Thyroid gland (tissue), 4 donors: Measurements from ENCODE around the gene ARSJ. TPM values are rescaled to one million over a fixed set of nuclear protein-coding genes. Genes with fewer than 3 reads are reported as not detected.
A peak's percentile ranks its signal among the peaks of the same experiment; 100 is the strongest.

Experiments used
- DNase-seq, 2 donors: peaks; one replicate each; pipeline ENCODE4 v3.0.0-alpha.2; 2019
- H3K27ac ChIP-seq, 3 donors: fragments of 200-600 bp; sonication (generic); 1 replicate in 2 of 3; 2 replicates in 1 of 3; pipeline ENCODE4 v1.5.1; 2016 to 2019; ENCODE audit warnings: mild to moderate bottlenecking in 1 of 3, moderate library complexity in 1 of 3
- H3K27me3 ChIP-seq: fragments of 200-600 bp; sonication (generic); one replicate; pipeline ENCODE4 v1.5.1; 2019
- H3K36me3 ChIP-seq, 2 donors: fragments of 200-600 bp; sonication (generic); one replicate each; pipeline ENCODE4 v1.5.1; 2016 to 2019
- H3K4me1 ChIP-seq, 2 donors: fragments of 200-600 bp; sonication (generic); one replicate each; pipeline ENCODE4 v1.5.1; 2017 to 2019
- H3K4me3 ChIP-seq, 3 donors: fragments of 200-600 bp; sonication (generic); replicated peaks in 1 of 3; 1 replicate in 2 of 3; 2 replicates in 1 of 3; pipeline ENCODE4 v1.5.1; 2016; ENCODE audit warnings: mild to moderate bottlenecking in 1 of 3
- H3K9me3 ChIP-seq: fragments of 200-600 bp; sonication (generic); one replicate; pipeline ENCODE4 v1.5.1; 2017
- POLR2A ChIP-seq, 2 donors: fragments of 450-650 bp; IDR thresholded peaks; one replicate each; pipeline ENCODE4 v1.6.1; 2017; ENCODE audit warnings: antibody characterized with exemption in 2 of 2, mild to moderate bottlenecking in 2 of 2, moderate library complexity in 1 of 2
- WGBS, 2 donors: methylation state at CpG; one replicate each; pipeline ENCODE4 v1.1.5; 2017; 5-methylcytosine and 5-hydroxymethylcytosine counted together
- intact Hi-C: fragments of 100-400 bp; cut with DNase I; formaldehyde crosslinking; loops from one replicate; pipeline ENCODE4 v1.15.1; 2023
- total RNA-seq, 4 donors: library from RNA; depleted of rRNA; stranded (reverse); fragments of >200 nt; gene quantifications; one replicate each; pipeline ENCODE4 v1.2.3, GENCODE V29; 2016
- TF ChIP-seq, protein P1 (sequence below), 6 experiments: fragments of 200-600 bp in 3 of 6; fragments of 450-650 bp in 3 of 6; sonication (generic) in 3 of 6; IDR thresholded peaks; one replicate each; pipeline ENCODE4 v1.5.1; 2016 to 2019; ENCODE audit warnings: antibody characterized with exemption in 6 of 6, mild to moderate bottlenecking in 2 of 6, inconsistent platforms in 1 of 6, moderate library complexity in 1 of 6

The ARSJ gene
- total RNA-seq, 4 donors from 2014 or later = 1.6 to 3.4 (median 2.7) TPM

DNA sequence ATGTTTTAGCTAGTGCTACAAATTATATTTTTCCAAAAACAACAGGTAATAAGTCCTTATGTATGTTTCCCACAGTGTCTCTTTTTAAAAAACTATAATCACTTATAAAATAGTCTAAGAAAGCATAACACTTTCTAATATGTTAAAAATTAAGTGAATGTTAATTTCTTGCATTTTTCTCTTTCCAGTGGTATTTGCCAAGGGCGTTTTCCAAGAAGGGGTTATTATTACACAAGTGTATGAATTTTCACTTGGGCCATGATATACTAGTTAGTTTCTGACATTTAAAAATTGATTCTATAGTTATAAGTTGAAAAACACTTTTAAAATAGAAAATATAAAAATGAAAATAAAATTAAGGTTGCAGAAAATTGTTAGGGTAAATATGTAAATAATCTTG, 74.6 kb downstream of the ARSJ start:
- Histone ChIP-seq H3K36me3 (no peaks in the 10 kb centered on the region), H3K4me1 (peaks cover 0 to 3% of the 10 kb centered on the region in 2 donors), H3K27me3 (no peaks in the 10 kb centered on the region), H3K27ac (no peak overlapping the region), H3K4me3 (no peak overlapping the region), H3K9me3 (no peaks in the 10 kb centered on the region)
- no peak for TF ChIP-seq POLR2A (IDR thresholded peaks at IDR 0.05)
- TF ChIP-seq, protein P1, sequence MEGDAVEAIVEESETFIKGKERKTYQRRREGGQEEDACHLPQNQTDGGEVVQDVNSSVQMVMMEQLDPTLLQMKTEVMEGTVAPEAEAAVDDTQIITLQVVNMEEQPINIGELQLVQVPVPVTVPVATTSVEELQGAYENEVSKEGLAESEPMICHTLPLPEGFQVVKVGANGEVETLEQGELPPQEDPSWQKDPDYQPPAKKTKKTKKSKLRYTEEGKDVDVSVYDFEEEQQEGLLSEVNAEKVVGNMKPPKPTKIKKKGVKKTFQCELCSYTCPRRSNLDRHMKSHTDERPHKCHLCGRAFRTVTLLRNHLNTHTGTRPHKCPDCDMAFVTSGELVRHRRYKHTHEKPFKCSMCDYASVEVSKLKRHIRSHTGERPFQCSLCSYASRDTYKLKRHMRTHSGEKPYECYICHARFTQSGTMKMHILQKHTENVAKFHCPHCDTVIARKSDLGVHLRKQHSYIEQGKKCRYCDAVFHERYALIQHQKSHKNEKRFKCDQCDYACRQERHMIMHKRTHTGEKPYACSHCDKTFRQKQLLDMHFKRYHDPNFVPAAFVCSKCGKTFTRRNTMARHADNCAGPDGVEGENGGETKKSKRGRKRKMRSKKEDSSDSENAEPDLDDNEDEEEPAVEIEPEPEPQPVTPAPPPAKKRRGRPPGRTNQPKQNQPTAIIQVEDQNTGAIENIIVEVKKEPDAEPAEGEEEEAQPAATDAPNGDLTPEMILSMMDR (IDR thresholded peaks at IDR 0.05) = no peak
- no peak for DNase-seq
- 80 to 82% methylated on average over 1 of the region's 1 CpG for WGBS, 2 donors
- intact Hi-C loops = no loop called here

DNA sequence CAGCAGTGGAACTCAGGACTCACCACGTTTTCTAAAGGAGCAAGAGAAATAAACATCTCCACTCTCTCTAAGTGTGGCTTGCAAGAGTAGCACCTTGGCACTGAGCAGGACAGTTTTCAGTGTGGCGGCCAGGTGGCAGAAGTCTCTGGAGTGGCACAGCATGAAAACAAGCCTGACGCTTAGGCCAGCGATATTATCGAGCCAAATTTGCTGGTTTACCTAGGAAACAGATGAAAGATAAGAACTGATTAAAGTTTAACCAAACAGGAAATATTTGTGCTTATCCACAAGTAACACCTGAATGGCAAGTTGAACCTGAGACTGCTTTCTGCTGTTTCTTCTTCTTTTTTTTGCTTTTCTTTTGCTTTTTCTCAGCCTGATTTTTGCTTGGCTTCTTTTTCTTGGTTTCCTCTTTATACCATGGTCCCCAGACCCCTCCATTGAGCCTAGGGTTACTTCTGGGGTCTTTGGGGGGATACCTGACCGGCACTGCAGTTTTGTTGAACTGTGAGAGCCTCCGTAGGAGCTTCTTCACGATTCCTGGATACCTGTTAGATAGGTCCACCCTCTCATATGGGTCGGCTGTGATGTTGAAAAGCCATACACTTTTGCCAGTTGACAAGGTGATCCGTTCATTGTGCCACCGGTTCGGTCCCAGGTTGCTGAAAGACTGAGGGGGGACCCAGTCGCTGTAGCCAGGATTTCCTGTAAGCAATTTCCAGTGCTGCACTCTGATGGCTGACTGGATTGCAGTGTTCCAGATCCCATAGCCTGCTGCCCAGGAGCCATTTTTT, 77.3 kb downstream of the ARSJ start:
- H3K27me3 ChIP-seq = no peaks in the 10 kb centered on the region
- intact Hi-C loops = no loop called here
- 68% methylated on average over 12 to 13 of the region's 13 CpGs for WGBS, 2 donors
- no peaks in the 10 kb centered on the region for H3K9me3 ChIP-seq
- H3K36me3 ChIP-seq = no peaks in the 10 kb centered on the region
- peak; percentile 57 to 68 for DNase-seq
- H3K4me1 ChIP-seq = peaks cover 0 to 3% of the 10 kb centered on the region in 2 donors
- TF ChIP-seq, protein P1 (IDR thresholded peaks at IDR 0.05) = peak in 4 of 6 experiments; percentile 29 to 60 (median 54)
- no peak for TF ChIP-seq POLR2A (IDR thresholded peaks at IDR 0.05)
- no peak overlapping the region for H3K27ac ChIP-seq
- no peak overlapping the region for H3K4me3 ChIP-seq

DNA sequence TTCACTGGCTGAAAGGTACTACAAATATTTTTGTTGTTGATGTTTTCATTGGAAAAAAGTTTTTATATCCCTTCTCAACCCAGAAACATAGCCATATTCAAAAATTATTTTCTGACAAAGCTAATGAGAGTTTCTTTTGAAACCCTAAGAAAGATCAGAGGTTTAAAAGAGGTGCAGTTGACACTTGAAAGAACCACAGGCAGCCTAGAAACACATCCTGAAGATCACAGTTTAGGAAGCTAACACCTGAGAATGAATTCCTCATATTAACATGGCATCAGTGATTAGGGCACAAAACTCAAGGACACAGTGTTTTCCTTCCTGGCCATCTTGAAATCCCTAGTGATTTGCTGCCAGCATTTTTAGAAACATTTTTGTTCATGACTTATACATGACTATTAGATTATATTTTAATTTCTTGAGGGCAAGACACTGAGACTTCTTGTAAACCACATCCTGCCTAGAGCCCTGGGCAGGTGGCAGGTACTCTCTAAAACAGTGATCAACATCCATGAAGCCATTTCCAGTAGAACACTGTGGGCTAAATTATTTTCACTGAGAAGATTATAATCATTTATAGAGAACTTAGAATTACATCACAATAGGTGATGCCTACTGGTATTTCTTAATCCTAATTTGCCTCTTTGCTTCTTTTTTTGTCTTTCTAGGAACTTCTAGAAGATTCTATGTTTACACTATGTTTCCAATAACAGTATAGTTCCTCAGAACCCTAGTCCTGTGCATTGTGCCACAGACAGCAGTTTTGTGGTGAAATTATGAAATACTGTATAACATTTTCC, 80.0 kb downstream of the ARSJ start:
- H3K9me3 ChIP-seq = no peaks in the 10 kb centered on the region
- no peaks in the 10 kb centered on the region for H3K27me3 ChIP-seq
- no peaks in the 10 kb centered on the region for H3K36me3 ChIP-seq
- TF ChIP-seq, protein P1 (IDR thresholded peaks at IDR 0.05) = no peak
- TF ChIP-seq POLR2A (IDR thresholded peaks at IDR 0.05) = no peak
- H3K27ac ChIP-seq = no peak overlapping the region
- H3K4me1 ChIP-seq = peaks cover 0 to 3% of the 10 kb centered on the region in 2 donors
- no peak for DNase-seq
- intact Hi-C loops = no loop called here
- no peak overlapping the region for H3K4me3 ChIP-seq

DNA sequence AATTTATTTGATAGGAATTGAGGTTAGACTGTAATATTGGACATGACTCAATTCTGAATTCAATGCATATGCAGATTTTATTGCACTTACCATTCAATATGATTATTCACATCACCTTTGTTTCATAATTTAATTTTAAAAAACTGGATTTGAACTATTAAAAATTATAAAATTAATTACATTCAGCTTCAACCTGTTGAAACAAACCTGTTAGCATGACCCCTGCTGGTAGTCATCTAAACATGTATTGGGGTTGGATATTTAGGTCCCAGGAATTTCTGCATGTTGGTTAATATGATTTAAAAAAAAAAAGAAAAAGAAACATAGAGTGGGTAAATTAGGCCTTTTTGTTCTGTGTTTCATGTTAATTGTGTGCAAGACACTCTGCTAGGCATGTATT, 85.9 kb downstream of the ARSJ start:
- TF ChIP-seq, protein P1 (IDR thresholded peaks at IDR 0.05) = no peak
- no peak for TF ChIP-seq POLR2A (IDR thresholded peaks at IDR 0.05)
- no peak for DNase-seq
- Histone ChIP-seq H3K36me3 (no peaks in the 10 kb centered on the region), H3K27me3 (no peaks in the 10 kb centered on the region), H3K27ac (no peak overlapping the region), H3K4me1 (no peaks in the 10 kb centered on the region), H3K4me3 (no peak overlapping the region), H3K9me3 (no peaks in the 10 kb centered on the region)
- intact Hi-C loops = no loop called here

DNA sequence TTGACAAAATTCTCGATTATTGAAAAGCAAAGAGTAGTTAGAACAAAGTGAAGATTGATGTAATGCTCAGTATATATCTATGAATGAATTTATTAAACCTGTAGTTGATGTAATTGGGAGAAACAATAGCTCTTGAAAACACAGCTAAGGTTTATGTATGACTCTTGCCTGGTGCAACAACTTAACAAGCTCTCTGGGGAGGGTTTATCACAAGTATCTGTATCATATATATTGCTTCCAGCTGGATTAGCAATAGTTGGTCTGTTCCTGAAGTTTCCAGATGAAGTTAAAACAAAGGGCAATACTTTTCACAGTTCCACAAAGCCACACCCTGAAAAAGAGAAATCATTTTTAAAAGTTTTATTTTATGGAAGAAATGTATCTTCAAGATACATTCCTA, 91.4 kb downstream of the ARSJ start:
- Histone ChIP-seq H3K4me1 (no peaks in the 10 kb centered on the region), H3K27me3 (no peaks in the 10 kb centered on the region), H3K9me3 (no peaks in the 10 kb centered on the region), H3K4me3 (no peak overlapping the region), H3K36me3 (no peaks in the 10 kb centered on the region), H3K27ac (no peak overlapping the region)
- intact Hi-C loops = no loop called here
- no peak for DNase-seq
- no peak for TF ChIP-seq POLR2A (IDR thresholded peaks at IDR 0.05)
- TF ChIP-seq, protein P1 (IDR thresholded peaks at IDR 0.05) = no peak
- 81 to 86% methylated on average over 1 of the region's 1 CpG for WGBS, 2 donors
